OCI-LY7 (cell line): ENCODE measurements around the gene TMC5.
"Not testable (repeated sequence)": the region's sequence is repeated elsewhere in the genome, so short reads cannot be mapped to it uniquely, and the experiment has no call there.

Source experiments
- CTCF ChIP-seq: fragments of 200-600 bp; sonication (generic); conservative IDR thresholded peaks from 2 replicates; pipeline ENCODE4 v1.5.1; 2014; ENCODE audit warnings: mild to moderate bottlenecking, antibody characterized with exemption, low read length, moderate library complexity, mixed read lengths
- EZH2phosphoT487 ChIP-seq: fragments of 200-600 bp; sonication (generic); IDR thresholded peaks from 2 replicates; pipeline ENCODE4 v1.6.1; 2018; ENCODE audit warnings: low read depth, borderline replicate concordance, mild to moderate bottlenecking, mixed run types, antibody characterized with exemption, low read length, moderate library complexity, mixed read lengths

GRCh38 chr16:19372541-19372940 is 45.1 kb upstream of the TMC5 start:
- TF ChIP-seq CTCF, EZH2phosphoT487: not testable (repeated sequence)
